GM03348 (cell line): ENCODE data around the gene MDGA2.
"Not testable (repeated sequence)": the region's sequence is repeated elsewhere in the genome, so short reads cannot be mapped to it uniquely, and the experiment has no call there.

Experiments
- DNase-seq: peaks from one replicate; pipeline ENCODE4 v3.0.0; 2012; ENCODE audit warnings: low spot score

MDGA2 gene

GRCh38 chr14:47328376-47328775, 347.0 kb downstream of the MDGA2 start:
- DNase-seq = no peak

- DNase-seq = no peak
Measured at GRCh38 chr14:47327336-47327735, 348.1 kb downstream of the MDGA2 start.

GRCh38 chr14:47322751-47323150, 352.7 kb downstream of the MDGA2 start:
- no peak for DNase-seq

GRCh38 chr14:47302121-47302520, 373.3 kb downstream of the MDGA2 start:
- DNase-seq = no peak

- DNase-seq = no peak
Measured at GRCh38 chr14:47300796-47301195, 374.6 kb downstream of the MDGA2 start.

- no peak for DNase-seq
Measured at GRCh38 chr14:47297374-47297773, 378.0 kb downstream of the MDGA2 start.

GRCh38 chr14:47284283-47284682, 391.1 kb downstream of the MDGA2 start:
- no peak for DNase-seq

- DNase-seq = not testable (repeated sequence)
Measured at GRCh38 chr14:47281761-47282160, 393.6 kb downstream of the MDGA2 start.

- DNase-seq = peak; percentile 52
Measured at GRCh38 chr14:47278233-47278842, 397.1 kb downstream of the MDGA2 start.

- DNase-seq = no peak
Measured at GRCh38 chr14:47277703-47278102, 397.7 kb downstream of the MDGA2 start.

- DNase-seq = no peak
Measured at GRCh38 chr14:47276931-47277330, 398.5 kb downstream of the MDGA2 start.

GRCh38 chr14:47273939-47274338, 401.5 kb downstream of the MDGA2 start:
- DNase-seq = no peak

GRCh38 chr14:47270715-47271114, 404.7 kb downstream of the MDGA2 start:
- no peak for DNase-seq

GRCh38 chr14:47269756-47270492, 405.5 kb downstream of the MDGA2 start:
- DNase-seq = peak; percentile 4

- no peak for DNase-seq
Measured at GRCh38 chr14:47264842-47265241, 410.6 kb downstream of the MDGA2 start.

- no peak for DNase-seq
Measured at GRCh38 chr14:47262801-47263200, 412.6 kb downstream of the MDGA2 start.

GRCh38 chr14:47261350-47261749, 414.1 kb downstream of the MDGA2 start:
- DNase-seq = no peak

- DNase-seq = no peak
Measured at GRCh38 chr14:47259796-47260195, 415.6 kb downstream of the MDGA2 start.

- no peak for DNase-seq
Measured at GRCh38 chr14:47257013-47257412, 418.4 kb downstream of the MDGA2 start.

GRCh38 chr14:47252802-47253201, 422.6 kb downstream of the MDGA2 start:
- no peak for DNase-seq

- no peak for DNase-seq
Measured at GRCh38 chr14:47246367-47246766, 429.0 kb downstream of the MDGA2 start.

GRCh38 chr14:47242579-47242978, 432.8 kb downstream of the MDGA2 start:
- DNase-seq = not testable (repeated sequence)

GRCh38 chr14:47240748-47241437, 434.5 kb downstream of the MDGA2 start:
- DNase-seq = no peak
